ENCODE data around the gene MYBBP1A. TPM values are rescaled to one million over a fixed set of nuclear protein-coding genes. Genes with fewer than 3 reads are reported as not detected.

Gene MYBBP1A
- total and polyA plus RNA-seq, 2 of the 13 experiments (the other 11 are each of a cell fraction or from before 2014, with no cell fraction given) = 18.6 to 54.8 TPM

- TF ChIP-seq IRF9 (CRISPR knock-in tag; IDR thresholded peaks at IDR 0.05; ENCODE audit: borderline replicate concordance) = no peak
- no peak for TF ChIP-seq SRY (CRISPR knock-in tag; IDR thresholded peaks at IDR 0.05)
- no peak for TF ChIP-seq ZNF282 (IDR thresholded peaks at IDR 0.05; ENCODE audit: partially characterized antibody)
- no peak for TF ChIP-seq ZFX (CRISPR knock-in tag; IDR thresholded peaks at IDR 0.05; ENCODE audit: low read depth)
- no peak for TF ChIP-seq HNRNPLL (IDR thresholded peaks at IDR 0.05; ENCODE audit: low read depth, low read length, poor library complexity, severe bottlenecking)
- TF ChIP-seq, protein P1, sequence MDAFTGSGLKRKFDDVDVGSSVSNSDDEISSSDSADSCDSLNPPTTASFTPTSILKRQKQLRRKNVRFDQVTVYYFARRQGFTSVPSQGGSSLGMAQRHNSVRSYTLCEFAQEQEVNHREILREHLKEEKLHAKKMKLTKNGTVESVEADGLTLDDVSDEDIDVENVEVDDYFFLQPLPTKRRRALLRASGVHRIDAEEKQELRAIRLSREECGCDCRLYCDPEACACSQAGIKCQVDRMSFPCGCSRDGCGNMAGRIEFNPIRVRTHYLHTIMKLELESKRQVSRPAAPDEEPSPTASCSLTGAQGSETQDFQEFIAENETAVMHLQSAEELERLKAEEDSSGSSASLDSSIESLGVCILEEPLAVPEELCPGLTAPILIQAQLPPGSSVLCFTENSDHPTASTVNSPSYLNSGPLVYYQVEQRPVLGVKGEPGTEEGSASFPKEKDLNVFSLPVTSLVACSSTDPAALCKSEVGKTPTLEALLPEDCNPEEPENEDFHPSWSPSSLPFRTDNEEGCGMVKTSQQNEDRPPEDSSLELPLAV (CRISPR knock-in tag; conservative IDR thresholded peaks at IDR 0.05; ENCODE audit: low read depth) = no peak
- TF ChIP-seq PBX3 (CRISPR knock-in tag; IDR thresholded peaks at IDR 0.05; ENCODE audit: borderline replicate concordance) = no peak
- no peak for TF ChIP-seq ZNF251 (CRISPR knock-in tag; IDR thresholded peaks at IDR 0.05)
- TF ChIP-seq RBM39 (IDR thresholded peaks at IDR 0.05; ENCODE audit: low read depth, low read length, poor library complexity, severe bottlenecking) = no peak
- no peak for TF ChIP-seq ZNF547 (CRISPR knock-in tag; IDR thresholded peaks at IDR 0.05)
- TF ChIP-seq EHMT2 (IDR thresholded peaks at IDR 0.05; ENCODE audit: borderline replicate concordance, low read depth, low read length) = no peak
- TF ChIP-seq MTERF4 (CRISPR knock-in tag; IDR thresholded peaks at IDR 0.05) = 0 out of 2 replicates have a peak, but pooled peaks have one; percentile 51
- TF ChIP-seq ASH2L (IDR thresholded peaks at IDR 0.05; ENCODE audit: insufficient read length, low read depth, low read length) = no peak
- TF ChIP-seq HES4 (CRISPR knock-in tag; IDR thresholded peaks at IDR 0.05; ENCODE audit: borderline replicate concordance) = peak; percentile 71; the same call in 1 of the 2 replicates
- no peak for TF ChIP-seq GTF3A (CRISPR knock-in tag; conservative IDR thresholded peaks at IDR 0.05)
- TF ChIP-seq, protein P2, sequence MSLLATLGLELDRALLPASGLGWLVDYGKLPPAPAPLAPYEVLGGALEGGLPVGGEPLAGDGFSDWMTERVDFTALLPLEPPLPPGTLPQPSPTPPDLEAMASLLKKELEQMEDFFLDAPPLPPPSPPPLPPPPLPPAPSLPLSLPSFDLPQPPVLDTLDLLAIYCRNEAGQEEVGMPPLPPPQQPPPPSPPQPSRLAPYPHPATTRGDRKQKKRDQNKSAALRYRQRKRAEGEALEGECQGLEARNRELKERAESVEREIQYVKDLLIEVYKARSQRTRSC (CRISPR knock-in tag; IDR thresholded peaks at IDR 0.05; ENCODE audit: low read depth) = no peak
- no peak for TF ChIP-seq SP4 (CRISPR knock-in tag; IDR thresholded peaks at IDR 0.05)
- no peak for TF ChIP-seq ATRX (CRISPR knock-in tag; IDR thresholded peaks at IDR 0.05; ENCODE audit: borderline replicate concordance)
- TF ChIP-seq HNRNPL (IDR thresholded peaks at IDR 0.05; ENCODE audit: low read depth, low read length) = no peak
- 0 out of 2 replicates have a peak, but pooled peaks have one; percentile 20 for TF ChIP-seq KAT8 (CRISPR knock-in tag; IDR thresholded peaks at IDR 0.05)
- TF ChIP-seq ZNF891 (CRISPR knock-in tag; IDR thresholded peaks at IDR 0.05) = no peak
- TF ChIP-seq KLF6 (CRISPR knock-in tag; IDR thresholded peaks at IDR 0.05) = no peak
Observed at GRCh38 chr17:4565209-4566141, 10.3 kb upstream of the MYBBP1A start (continued).
